HepG2 (cell line): ENCODE measurements around the gene NT5M. TPM values are rescaled to one million over a fixed set of nuclear protein-coding genes. Genes with fewer than 3 reads are reported as not detected.

Source experiments
- ELF3 ChIP-seq: IDR thresholded peaks from 2 replicates; pipeline ENCODE4 v1.6.1; 2016; ENCODE audit warnings: missing genetic modification reagents, missing compliant biosample characterization
- GABPA ChIP-seq, 2 experiments: IDR thresholded peaks; 2 replicates each; pipeline ENCODE4 v1.6.1; 2011 to 2016; ENCODE audit warnings: low read depth in 2 of 2, low read length in 1 of 2, missing biosample characterization in 1 of 2, missing genetic modification characterization in 1 of 2
- GATAD1 ChIP-seq: IDR thresholded peaks from 2 replicates; pipeline ENCODE4 v1.6.1; 2016; ENCODE audit warnings: missing genetic modification reagents, missing compliant biosample characterization
- HNRNPLL ChIP-seq: fragments of 200-400 bp; formaldehyde crosslinking; IDR thresholded peaks from 2 replicates; pipeline ENCODE4 v1.6.1; 2017; ENCODE audit warnings: mild to moderate bottlenecking, low read depth, low read length; ENCODE audit not compliant: poor library complexity, severe bottlenecking
- TBX3 ChIP-seq: fragments of 450-650 bp; IDR thresholded peaks from 2 replicates; pipeline ENCODE4 v1.6.1; 2017; ENCODE audit warnings: antibody characterized with exemption, mild to moderate bottlenecking, inconsistent platforms, borderline replicate concordance
- TCF7L2 ChIP-seq: IDR thresholded peaks from 2 replicates; pipeline ENCODE4 v1.6.1; 2011; ENCODE audit warnings: mild to moderate bottlenecking, low read depth, low read length, moderate library complexity
- ZFP90 ChIP-seq: sonication (generic); formaldehyde crosslinking; IDR thresholded peaks from 2 replicates; pipeline ENCODE4 v1.8.0; 2022; ENCODE audit warnings: missing genetic modification reagents, mild to moderate bottlenecking, inconsistent platforms, borderline replicate concordance
- ZNF3 ChIP-seq: IDR thresholded peaks from 2 replicates; pipeline ENCODE4 v1.7.0; 2017; ENCODE audit warnings: inconsistent platforms
- ZNF30 ChIP-seq: sonication (generic); formaldehyde crosslinking; IDR thresholded peaks from 2 replicates; pipeline ENCODE4 v1.5.0; 2020; ENCODE audit warnings: mild to moderate bottlenecking, missing genetic modification reagents
- ZNF567 ChIP-seq: sonication (generic); formaldehyde crosslinking; IDR thresholded peaks from 2 replicates; pipeline ENCODE4 v1.8.1; 2023; ENCODE audit warnings: mild to moderate bottlenecking, missing genetic modification reagents, borderline replicate concordance
- ZNF761 ChIP-seq: sonication (generic); formaldehyde crosslinking; conservative IDR thresholded peaks from 2 replicates; pipeline ENCODE4 v1.4.0; 2020; ENCODE audit warnings: mild to moderate bottlenecking, missing genetic modification reagents
- polyA plus RNA-seq, 8 experiments: library from polyadenylated mRNA; depleted of rRNA in 3 of 8; stranded (reverse) in 7 of 8; unstranded in 1 of 8; fragments of >200 nt; fragmentation: Illumina TruSeq in 4 of 8; extraction: Trizol in 4 of 8; gene quantifications; 2 replicates each; pipeline versions ENCODE4 v1.2.1 to v1.2.3, GENCODE V29; 2011 to 2016; ENCODE audit warnings: low read depth in 4 of 8, missing spikeins in 1 of 8, mixed read lengths in 1 of 8; ENCODE audit not compliant: insufficient read depth in 1 of 8
- total RNA-seq, 5 experiments: library from RNA; depleted of rRNA; stranded (reverse); fragments of >200 nt; fragmentation: Illumina TruSeq; extraction: Trizol; gene quantifications; 2 replicates each; pipeline ENCODE4 v1.2.3, GENCODE V29; 2016; ENCODE audit warnings: low read depth in 1 of 5
- TF ChIP-seq, protein P1 (sequence below): sonication (generic); formaldehyde crosslinking; IDR thresholded peaks from 2 replicates; pipeline ENCODE4 v1.4.0; 2020; ENCODE audit warnings: mild to moderate bottlenecking, missing genetic modification reagents
- TF ChIP-seq, protein P2 (sequence below): sonication (generic); formaldehyde crosslinking; IDR thresholded peaks from 2 replicates; pipeline ENCODE4 v1.8.1; 2023; ENCODE audit warnings: mild to moderate bottlenecking, missing genetic modification reagents, borderline replicate concordance
- TF ChIP-seq, protein P3 (sequence below): sonication (generic); formaldehyde crosslinking; IDR thresholded peaks from 2 replicates; pipeline ENCODE4 v1.8.0; 2022; ENCODE audit warnings: missing genetic modification reagents, mild to moderate bottlenecking, moderate library complexity, borderline replicate concordance
- TF ChIP-seq, protein P4 (sequence below), 2 experiments: sonication (generic) in 1 of 2; formaldehyde crosslinking in 1 of 2; IDR thresholded peaks; 2 replicates each; pipeline versions ENCODE4 v1.6.1 to v1.9.0; 2014 to 2022; ENCODE audit warnings: antibody characterized with exemption in 1 of 2, borderline replicate concordance in 1 of 2, inconsistent platforms in 1 of 2, low read depth in 1 of 2, missing genetic modification reagents in 1 of 2
- TF ChIP-seq, protein P5 (sequence below): sonication (generic); formaldehyde crosslinking; IDR thresholded peaks from 2 replicates; pipeline ENCODE4 v1.9.0; 2022; ENCODE audit warnings: low read depth, missing genetic modification reagents

The NT5M gene
- total and polyA plus RNA-seq, 2 of the 13 experiments (the other 11 are each of a cell fraction or from before 2014, with no cell fraction given): 0.55 to 0.78 TPM

DNA sequence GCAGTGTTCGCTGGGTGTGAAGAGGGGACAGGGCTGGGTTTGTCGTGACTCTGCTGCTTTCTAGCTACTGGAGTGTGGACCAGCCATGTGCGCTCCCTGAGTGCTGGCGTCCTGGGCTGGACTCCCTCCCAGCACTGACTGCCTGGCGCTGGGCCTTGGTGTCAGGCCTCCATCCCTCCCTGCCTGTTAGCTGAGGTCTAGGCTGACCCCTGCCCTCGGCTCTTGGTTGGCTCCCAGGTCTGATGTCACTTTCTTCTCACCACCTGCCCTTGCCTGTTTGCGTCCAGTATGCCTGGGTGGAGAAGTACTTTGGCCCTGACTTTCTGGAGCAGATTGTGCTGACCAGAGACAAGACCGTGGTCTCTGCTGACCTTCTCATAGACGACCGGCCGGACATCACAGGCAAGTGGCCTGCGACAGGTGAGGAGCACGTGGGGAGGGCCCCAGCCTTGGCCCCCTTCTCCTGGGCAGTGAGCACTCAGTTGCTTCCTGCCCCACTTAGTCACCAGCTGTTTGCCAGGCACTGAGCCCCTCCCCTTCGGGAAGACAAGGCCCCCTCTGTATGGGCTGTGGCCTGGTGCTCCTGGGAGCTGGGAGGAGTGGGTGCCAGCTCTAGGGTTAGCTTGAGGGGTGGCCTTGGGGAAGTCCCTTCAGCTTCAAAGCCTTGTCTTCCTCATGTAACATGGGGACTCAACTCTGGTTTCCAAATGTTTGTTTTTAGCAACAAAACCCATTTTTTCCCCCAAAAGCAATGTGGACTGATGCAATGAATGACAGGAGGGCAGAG is 41.5 kb downstream of the NT5M start (continued):
- TF ChIP-seq, protein P1, sequence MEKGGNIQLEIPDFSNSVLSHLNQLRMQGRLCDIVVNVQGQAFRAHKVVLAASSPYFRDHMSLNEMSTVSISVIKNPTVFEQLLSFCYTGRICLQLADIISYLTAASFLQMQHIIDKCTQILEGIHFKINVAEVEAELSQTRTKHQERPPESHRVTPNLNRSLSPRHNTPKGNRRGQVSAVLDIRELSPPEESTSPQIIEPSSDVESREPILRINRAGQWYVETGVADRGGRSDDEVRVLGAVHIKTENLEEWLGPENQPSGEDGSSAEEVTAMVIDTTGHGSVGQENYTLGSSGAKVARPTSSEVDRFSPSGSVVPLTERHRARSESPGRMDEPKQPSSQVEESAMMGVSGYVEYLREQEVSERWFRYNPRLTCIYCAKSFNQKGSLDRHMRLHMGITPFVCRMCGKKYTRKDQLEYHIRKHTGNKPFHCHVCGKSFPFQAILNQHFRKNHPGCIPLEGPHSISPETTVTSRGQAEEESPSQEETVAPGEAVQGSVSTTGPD (CRISPR knock-in tag): 0 out of 2 replicates have a peak, but pooled peaks have one; percentile 38
- TF ChIP-seq, protein P2, sequence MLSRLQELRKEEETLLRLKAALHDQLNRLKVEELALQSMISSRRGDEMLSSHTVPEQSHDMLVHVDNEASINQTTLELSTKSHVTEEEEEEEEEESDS (CRISPR knock-in tag): no peak
- TF ChIP-seq ZFP90 (CRISPR knock-in tag) (no peak), HNRNPLL (no peak), ELF3 (CRISPR knock-in tag) (peak; percentile 44; the same call in 1 of the 2 replicates), ZNF567 (CRISPR knock-in tag) (no peak), TCF7L2 (no peak), GATAD1 (CRISPR knock-in tag) (peak; percentile 60; the same call in 1 of the 2 replicates), ZNF761 (CRISPR knock-in tag) (no peak), ZNF30 (CRISPR knock-in tag) (no peak), GABPA (IDR thresholded peaks at IDR 0.05; ENCODE audit: low read depth, low read length) (no peak), GABPA (CRISPR knock-in tag; IDR thresholded peaks at IDR 0.05; ENCODE audit: low read depth) (no peak), TBX3 (no peak), ZNF3 (CRISPR knock-in tag) (peak; percentile 39; the same call in 1 of the 2 replicates)
- TF ChIP-seq, protein P3, sequence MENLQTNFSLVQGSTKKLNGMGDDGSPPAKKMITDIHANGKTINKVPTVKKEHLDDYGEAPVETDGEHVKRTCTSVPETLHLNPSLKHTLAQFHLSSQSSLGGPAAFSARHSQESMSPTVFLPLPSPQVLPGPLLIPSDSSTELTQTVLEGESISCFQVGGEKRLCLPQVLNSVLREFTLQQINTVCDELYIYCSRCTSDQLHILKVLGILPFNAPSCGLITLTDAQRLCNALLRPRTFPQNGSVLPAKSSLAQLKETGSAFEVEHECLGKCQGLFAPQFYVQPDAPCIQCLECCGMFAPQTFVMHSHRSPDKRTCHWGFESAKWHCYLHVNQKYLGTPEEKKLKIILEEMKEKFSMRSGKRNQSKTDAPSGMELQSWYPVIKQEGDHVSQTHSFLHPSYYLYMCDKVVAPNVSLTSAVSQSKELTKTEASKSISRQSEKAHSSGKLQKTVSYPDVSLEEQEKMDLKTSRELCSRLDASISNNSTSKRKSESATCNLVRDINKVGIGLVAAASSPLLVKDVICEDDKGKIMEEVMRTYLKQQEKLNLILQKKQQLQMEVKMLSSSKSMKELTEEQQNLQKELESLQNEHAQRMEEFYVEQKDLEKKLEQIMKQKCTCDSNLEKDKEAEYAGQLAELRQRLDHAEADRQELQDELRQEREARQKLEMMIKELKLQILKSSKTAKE (CRISPR knock-in tag): no peak
- TF ChIP-seq, protein P4, sequence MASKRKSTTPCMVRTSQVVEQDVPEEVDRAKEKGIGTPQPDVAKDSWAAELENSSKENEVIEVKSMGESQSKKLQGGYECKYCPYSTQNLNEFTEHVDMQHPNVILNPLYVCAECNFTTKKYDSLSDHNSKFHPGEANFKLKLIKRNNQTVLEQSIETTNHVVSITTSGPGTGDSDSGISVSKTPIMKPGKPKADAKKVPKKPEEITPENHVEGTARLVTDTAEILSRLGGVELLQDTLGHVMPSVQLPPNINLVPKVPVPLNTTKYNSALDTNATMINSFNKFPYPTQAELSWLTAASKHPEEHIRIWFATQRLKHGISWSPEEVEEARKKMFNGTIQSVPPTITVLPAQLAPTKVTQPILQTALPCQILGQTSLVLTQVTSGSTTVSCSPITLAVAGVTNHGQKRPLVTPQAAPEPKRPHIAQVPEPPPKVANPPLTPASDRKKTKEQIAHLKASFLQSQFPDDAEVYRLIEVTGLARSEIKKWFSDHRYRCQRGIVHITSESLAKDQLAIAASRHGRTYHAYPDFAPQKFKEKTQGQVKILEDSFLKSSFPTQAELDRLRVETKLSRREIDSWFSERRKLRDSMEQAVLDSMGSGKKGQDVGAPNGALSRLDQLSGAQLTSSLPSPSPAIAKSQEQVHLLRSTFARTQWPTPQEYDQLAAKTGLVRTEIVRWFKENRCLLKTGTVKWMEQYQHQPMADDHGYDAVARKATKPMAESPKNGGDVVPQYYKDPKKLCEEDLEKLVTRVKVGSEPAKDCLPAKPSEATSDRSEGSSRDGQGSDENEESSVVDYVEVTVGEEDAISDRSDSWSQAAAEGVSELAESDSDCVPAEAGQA (IDR thresholded peaks at IDR 0.05; ENCODE audit: low read depth): no peak
- TF ChIP-seq, protein P4 (CRISPR knock-in tag; IDR thresholded peaks at IDR 0.05; ENCODE audit: borderline replicate concordance): no peak
- TF ChIP-seq, protein P5, sequence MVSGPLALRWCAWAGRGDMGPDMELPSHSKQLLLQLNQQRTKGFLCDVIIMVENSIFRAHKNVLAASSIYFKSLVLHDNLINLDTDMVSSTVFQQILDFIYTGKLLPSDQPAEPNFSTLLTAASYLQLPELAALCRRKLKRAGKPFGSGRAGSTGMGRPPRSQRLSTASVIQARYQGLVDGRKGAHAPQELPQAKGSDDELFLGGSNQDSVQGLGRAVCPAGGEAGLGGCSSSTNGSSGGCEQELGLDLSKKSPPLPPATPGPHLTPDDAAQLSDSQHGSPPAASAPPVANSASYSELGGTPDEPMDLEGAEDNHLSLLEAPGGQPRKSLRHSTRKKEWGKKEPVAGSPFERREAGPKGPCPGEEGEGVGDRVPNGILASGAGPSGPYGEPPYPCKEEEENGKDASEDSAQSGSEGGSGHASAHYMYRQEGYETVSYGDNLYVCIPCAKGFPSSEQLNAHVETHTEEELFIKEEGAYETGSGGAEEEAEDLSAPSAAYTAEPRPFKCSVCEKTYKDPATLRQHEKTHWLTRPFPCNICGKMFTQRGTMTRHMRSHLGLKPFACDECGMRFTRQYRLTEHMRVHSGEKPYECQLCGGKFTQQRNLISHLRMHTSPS (CRISPR knock-in tag): peak; percentile 87; the same call in 1 of the 2 replicates
